ENCODE results near the gene RNASE8. TPM values are rescaled to one million over a fixed set of nuclear protein-coding genes. Genes with fewer than 3 reads are reported as not detected.

Gene RNASE8
- total RNA-seq, 1 donor from 2014 or later, result not detected

- H3K9ac ChIP-seq (ENCODE audit: low read length), result no peak overlapping the region
These were observed 2.4 kb downstream of the RNASE8 start for GRCh38 chr14:21059842-21060613.

DNA sequence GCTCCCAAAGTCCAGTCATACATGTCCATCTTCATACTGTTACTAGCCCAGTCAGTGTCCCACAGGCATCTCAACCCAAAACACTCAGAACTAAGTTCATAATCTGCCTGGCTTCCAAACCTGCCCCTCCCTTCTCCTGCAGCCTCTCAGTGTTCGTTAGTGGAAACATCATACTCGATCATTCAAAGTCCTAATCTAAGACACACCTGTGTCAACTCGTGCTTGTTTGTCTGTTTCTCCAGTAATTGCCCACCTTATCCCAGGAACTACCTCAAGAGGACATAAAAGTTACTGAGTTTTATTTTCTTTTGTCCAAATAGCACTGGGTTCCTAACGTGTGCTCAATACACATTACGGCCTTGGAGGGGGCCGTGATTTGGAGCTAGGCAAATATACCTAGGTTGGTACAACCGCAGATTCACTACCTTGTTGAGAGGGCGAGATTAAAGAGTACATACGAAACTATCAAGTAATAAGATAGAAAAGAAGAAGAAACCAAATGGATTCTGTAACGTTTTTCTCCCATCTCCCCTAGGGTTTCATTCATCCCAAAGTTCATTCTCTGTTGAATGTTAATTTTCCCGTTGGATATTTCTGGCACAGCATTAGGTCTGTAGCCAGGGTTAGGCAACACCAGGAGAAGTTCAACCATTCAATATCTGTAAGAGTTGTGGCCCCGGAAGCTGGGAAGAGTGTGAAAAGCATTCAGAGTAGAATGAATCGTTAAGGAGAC, 3.2 kb downstream of the RNASE8 start:
- Histone ChIP-seq H3K27me3 (ENCODE audit: insufficient read depth, low read length) (no peaks in the 10 kb centered on the region), H3K36me3 (ENCODE audit: insufficient read depth, low read length) (no peaks in the 10 kb centered on the region), H3K4me3 (ENCODE audit: insufficient read depth, low read depth, low read length) (no peak overlapping the region), H2AFZ (ENCODE audit: low read depth, low read length) (no peak overlapping the region), H3K79me2 (ENCODE audit: insufficient read depth, low read length) (no peaks in the 10 kb centered on the region), H3K4me2 (ENCODE audit: low read length) (no peak overlapping the region), H4K20me1 (ENCODE audit: insufficient read depth, low read length) (no peaks in the 10 kb centered on the region), H3K4me1 (ENCODE audit: insufficient read depth, low read length) (peaks cover 24% of the 10 kb centered on the region), H3K9me3 (ENCODE audit: insufficient read depth, low read depth, low read length) (no peaks in the 10 kb centered on the region), H3K9ac (ENCODE audit: low read length) (no peak overlapping the region), H3K27ac (ENCODE audit: low read depth, low read length) (no peak overlapping the region)
- DNase-seq (ENCODE audit: low read depth) (no peak), FAIRE-seq (no peak)
- H3K27me3 Mint-ChIP-seq (ENCODE audit: low read depth, unreplicated experiment), result no peaks in the 10 kb centered on the region
- no peaks in the 10 kb centered on the region for H3K9me3 Mint-ChIP-seq (ENCODE audit: unreplicated experiment)
- no peak overlapping the region for H3K4me3 Mint-ChIP-seq (ENCODE audit: unreplicated experiment)
- no peak for TF ChIP-seq EZH2 (IDR thresholded peaks at IDR 0.05; ENCODE audit: insufficient read depth, low read length)
- no peaks in the 10 kb centered on the region for H3K36me3 Mint-ChIP-seq (ENCODE audit: low read depth, unreplicated experiment)
- H3K4me1 Mint-ChIP-seq (ENCODE audit: low read depth, unreplicated experiment), result peaks cover 58% of the 10 kb centered on the region
- peak overlapping the region; percentile 75 for H3K27ac Mint-ChIP-seq (ENCODE audit: unreplicated experiment)

More at GRCh38 chr14:21059842-21060613, 2.4 kb downstream of the RNASE8 start:
- H3K27me3 ChIP-seq (ENCODE audit: insufficient read depth, low read length), result no peaks in the 10 kb centered on the region
- no peaks in the 10 kb centered on the region for H4K20me1 ChIP-seq (ENCODE audit: insufficient read depth, low read length)
- H3K27ac Mint-ChIP-seq (ENCODE audit: unreplicated experiment), result peak overlapping the region; percentile 80
- H3K36me3 ChIP-seq (ENCODE audit: insufficient read depth, low read length), result no peaks in the 10 kb centered on the region
- no peak overlapping the region for H3K4me3 ChIP-seq (ENCODE audit: insufficient read depth, low read depth, low read length)
- H3K4me3 Mint-ChIP-seq (ENCODE audit: unreplicated experiment), result peak overlapping the region; percentile 47
- H3K4me1 ChIP-seq (ENCODE audit: insufficient read depth, low read length), result peaks cover 24% of the 10 kb centered on the region
- peak; percentile 62 for DNase-seq (ENCODE audit: low read depth)
- peak overlapping the region; percentile 11 for H3K4me2 ChIP-seq (ENCODE audit: low read length)
- TF ChIP-seq EZH2 (IDR thresholded peaks at IDR 0.05; ENCODE audit: insufficient read depth, low read length) (no peak), CTCF (IDR thresholded peaks at IDR 0.05; ENCODE audit: insufficient read depth, low read depth, low read length) (no peak)
- no peaks in the 10 kb centered on the region for H3K27me3 Mint-ChIP-seq (ENCODE audit: low read depth, unreplicated experiment)
- H3K27ac ChIP-seq (ENCODE audit: low read depth, low read length), result no peak overlapping the region
- H3K9me3 Mint-ChIP-seq (ENCODE audit: unreplicated experiment), result no peaks in the 10 kb centered on the region
- H2AFZ ChIP-seq (ENCODE audit: low read depth, low read length), result peak overlapping the region; percentile 1
- H3K4me1 Mint-ChIP-seq (ENCODE audit: low read depth, unreplicated experiment), result peaks cover 54% of the 10 kb centered on the region
- H3K79me2 ChIP-seq (ENCODE audit: insufficient read depth, low read length), result no peaks in the 10 kb centered on the region
- no peaks in the 10 kb centered on the region for H3K9me3 ChIP-seq (ENCODE audit: insufficient read depth, low read depth, low read length)
- no peak for FAIRE-seq
- H3K36me3 Mint-ChIP-seq (ENCODE audit: low read depth, unreplicated experiment), result no peaks in the 10 kb centered on the region

DNA sequence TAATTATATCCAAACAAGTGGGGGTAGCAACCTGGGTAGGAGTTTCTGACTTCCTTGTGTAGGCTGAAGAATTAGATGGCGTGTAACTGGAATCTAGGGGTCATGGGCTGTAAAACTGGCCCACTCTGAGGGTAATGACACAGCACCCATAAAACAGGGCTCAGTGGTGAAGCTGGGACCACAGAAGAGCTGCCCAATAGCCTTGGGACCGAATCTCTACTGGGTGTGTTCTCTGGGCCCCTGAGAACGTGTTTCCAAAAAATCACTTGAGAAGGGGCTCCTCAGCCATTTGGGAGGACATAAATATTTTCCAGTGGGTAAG, 3.7 kb downstream of the RNASE8 start:
- Histone ChIP-seq H3K4me1 (ENCODE audit: insufficient read depth, low read length) (peaks cover 24% of the 10 kb centered on the region), H3K9ac (ENCODE audit: low read length) (no peak overlapping the region), H3K36me3 (ENCODE audit: insufficient read depth, low read length) (no peaks in the 10 kb centered on the region), H4K20me1 (ENCODE audit: insufficient read depth, low read length) (no peaks in the 10 kb centered on the region), H3K4me2 (ENCODE audit: low read length) (no peak overlapping the region), H3K79me2 (ENCODE audit: insufficient read depth, low read length) (no peaks in the 10 kb centered on the region), H3K9me3 (ENCODE audit: insufficient read depth, low read depth, low read length) (no peaks in the 10 kb centered on the region), H3K4me3 (ENCODE audit: insufficient read depth, low read depth, low read length) (no peak overlapping the region), H3K27me3 (ENCODE audit: insufficient read depth, low read length) (no peaks in the 10 kb centered on the region), H3K27ac (ENCODE audit: low read depth, low read length) (no peak overlapping the region), H2AFZ (ENCODE audit: low read depth, low read length) (no peak overlapping the region)
- no peak for FAIRE-seq
- H3K4me3 Mint-ChIP-seq (ENCODE audit: unreplicated experiment), result no peak overlapping the region
- no peak for TF ChIP-seq CTCF (IDR thresholded peaks at IDR 0.05; ENCODE audit: insufficient read depth, low read depth, low read length)
- no peak for TF ChIP-seq EZH2 (IDR thresholded peaks at IDR 0.05; ENCODE audit: insufficient read depth, low read length)
- H3K27me3 Mint-ChIP-seq (ENCODE audit: low read depth, unreplicated experiment), result no peaks in the 10 kb centered on the region
- peaks cover 57% of the 10 kb centered on the region for H3K4me1 Mint-ChIP-seq (ENCODE audit: low read depth, unreplicated experiment)
- peak overlapping the region; percentile 75 for H3K27ac Mint-ChIP-seq (ENCODE audit: unreplicated experiment)
- no peaks in the 10 kb centered on the region for H3K36me3 Mint-ChIP-seq (ENCODE audit: low read depth, unreplicated experiment)
- no peaks in the 10 kb centered on the region for H3K9me3 Mint-ChIP-seq (ENCODE audit: unreplicated experiment)
- DNase-seq (ENCODE audit: low read depth), result no peak

Measured in astrocyte (in vitro differentiated cells and primary cell).